C4-2B (cell line): ENCODE data around the gene ADAMTSL1.

ENCODE experiments used
- ZFX ChIP-seq: fragments of 450-650 bp; IDR thresholded peaks from 2 replicates; pipeline ENCODE4 v1.6.1; 2017
- TF ChIP-seq, protein P1 (sequence below): fragments of 450-650 bp; conservative IDR thresholded peaks from 2 replicates; pipeline ENCODE4 v1.5.1; 2017; ENCODE audit warnings: mild to moderate bottlenecking

DNA sequence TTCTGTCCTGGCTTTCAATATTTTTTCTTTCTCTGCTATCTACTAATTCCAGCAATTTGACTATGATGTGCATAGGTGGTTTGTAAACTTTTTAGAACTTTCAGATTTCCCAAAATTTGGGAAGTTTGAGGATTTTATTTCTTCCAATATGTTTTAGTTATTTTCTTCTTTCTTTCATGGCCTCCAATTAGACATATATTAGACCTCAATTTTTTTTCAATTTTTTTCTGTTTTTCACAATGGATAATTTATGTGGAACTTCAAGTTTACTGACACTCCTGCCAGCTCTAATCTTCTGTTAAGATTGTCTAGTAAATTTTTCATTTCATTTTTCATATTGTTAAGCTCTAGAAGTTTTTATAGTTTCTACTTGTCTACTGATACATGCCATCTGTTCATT lies 395.8 kb downstream of the ADAMTSL1 start:
- TF ChIP-seq, protein P1, sequence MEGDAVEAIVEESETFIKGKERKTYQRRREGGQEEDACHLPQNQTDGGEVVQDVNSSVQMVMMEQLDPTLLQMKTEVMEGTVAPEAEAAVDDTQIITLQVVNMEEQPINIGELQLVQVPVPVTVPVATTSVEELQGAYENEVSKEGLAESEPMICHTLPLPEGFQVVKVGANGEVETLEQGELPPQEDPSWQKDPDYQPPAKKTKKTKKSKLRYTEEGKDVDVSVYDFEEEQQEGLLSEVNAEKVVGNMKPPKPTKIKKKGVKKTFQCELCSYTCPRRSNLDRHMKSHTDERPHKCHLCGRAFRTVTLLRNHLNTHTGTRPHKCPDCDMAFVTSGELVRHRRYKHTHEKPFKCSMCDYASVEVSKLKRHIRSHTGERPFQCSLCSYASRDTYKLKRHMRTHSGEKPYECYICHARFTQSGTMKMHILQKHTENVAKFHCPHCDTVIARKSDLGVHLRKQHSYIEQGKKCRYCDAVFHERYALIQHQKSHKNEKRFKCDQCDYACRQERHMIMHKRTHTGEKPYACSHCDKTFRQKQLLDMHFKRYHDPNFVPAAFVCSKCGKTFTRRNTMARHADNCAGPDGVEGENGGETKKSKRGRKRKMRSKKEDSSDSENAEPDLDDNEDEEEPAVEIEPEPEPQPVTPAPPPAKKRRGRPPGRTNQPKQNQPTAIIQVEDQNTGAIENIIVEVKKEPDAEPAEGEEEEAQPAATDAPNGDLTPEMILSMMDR: no peak
- no peak for TF ChIP-seq ZFX
